HG02885 (cell line): ENCODE results near the gene RPS6KA4.

Experiments
- ATAC-seq: cut with Tn5 transposase; IDR thresholded peaks from one replicate; pipeline ENCODE4 v1.9.1; 2021; ENCODE audit warnings: mild to moderate bottlenecking; ENCODE audit not compliant: unreplicated experiment, poor library complexity

Gene RPS6KA4

GRCh38 chr11:64344787-64345186 lies 14.2 kb upstream of the RPS6KA4 start:
- no peak for ATAC-seq

GRCh38 chr11:64347193-64347867 lies 11.6 kb upstream of the RPS6KA4 start:
- ATAC-seq: no peak

DNA sequence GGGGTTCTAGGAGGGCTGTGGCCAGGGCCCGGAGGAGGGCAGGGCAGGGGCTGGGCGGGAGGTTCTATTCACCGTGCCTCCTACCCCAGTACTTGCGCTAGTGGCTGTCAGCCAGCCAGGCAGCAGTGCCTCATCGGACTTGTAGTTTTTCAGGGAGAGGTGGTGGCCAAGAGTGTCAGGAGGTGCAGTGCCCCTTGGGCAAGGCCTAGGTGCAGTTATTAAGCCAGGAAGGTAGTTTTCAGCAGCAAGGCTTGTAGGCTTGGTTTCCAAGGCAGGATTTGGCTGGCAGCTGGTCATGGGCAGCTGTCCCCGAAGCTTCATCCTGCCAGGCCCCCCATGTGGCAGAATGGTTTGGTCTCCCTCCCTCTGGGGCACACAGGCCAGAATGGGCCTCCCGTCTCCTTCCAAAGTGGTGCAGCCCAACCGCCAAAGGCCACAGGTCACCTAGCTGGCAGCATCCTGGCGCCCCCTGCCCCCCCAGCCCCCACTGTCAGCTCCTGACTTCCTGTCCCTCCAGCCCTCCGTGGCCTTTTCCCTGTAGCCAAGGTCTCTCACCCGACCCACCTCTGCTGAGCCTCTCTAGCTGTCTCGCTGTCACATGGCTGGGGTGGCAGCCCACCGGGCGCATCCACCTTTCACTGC lies 10.5 kb upstream of the RPS6KA4 start:
- ATAC-seq: no peak

GRCh38 chr11:64349025-64349387 lies 10.0 kb upstream of the RPS6KA4 start:
- no peak for ATAC-seq

DNA sequence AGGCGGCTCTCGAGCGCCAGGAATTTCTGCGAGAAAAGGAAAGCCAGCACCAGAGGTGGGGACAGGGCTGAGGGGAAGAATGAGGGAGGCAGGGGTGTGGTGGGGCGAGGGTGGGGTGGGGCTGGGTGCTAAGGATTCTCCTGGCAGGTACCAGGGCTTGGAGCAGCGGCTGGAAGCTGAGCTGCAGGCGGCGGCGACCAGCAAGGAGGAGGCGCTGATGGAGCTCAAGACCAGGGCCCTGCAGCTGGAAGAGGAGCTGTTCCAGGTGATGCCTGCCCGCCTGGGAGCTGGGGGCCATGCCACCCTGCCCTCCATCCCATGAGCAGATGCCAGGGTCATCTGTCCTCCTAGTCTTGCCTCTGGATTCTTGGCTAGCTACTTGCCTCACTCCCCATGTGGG lies 9.6 kb upstream of the RPS6KA4 start:
- ATAC-seq: no peak

- ATAC-seq: no peak
These were observed 7.8 kb upstream of the RPS6KA4 start for GRCh38 chr11:64351136-64351631.

DNA sequence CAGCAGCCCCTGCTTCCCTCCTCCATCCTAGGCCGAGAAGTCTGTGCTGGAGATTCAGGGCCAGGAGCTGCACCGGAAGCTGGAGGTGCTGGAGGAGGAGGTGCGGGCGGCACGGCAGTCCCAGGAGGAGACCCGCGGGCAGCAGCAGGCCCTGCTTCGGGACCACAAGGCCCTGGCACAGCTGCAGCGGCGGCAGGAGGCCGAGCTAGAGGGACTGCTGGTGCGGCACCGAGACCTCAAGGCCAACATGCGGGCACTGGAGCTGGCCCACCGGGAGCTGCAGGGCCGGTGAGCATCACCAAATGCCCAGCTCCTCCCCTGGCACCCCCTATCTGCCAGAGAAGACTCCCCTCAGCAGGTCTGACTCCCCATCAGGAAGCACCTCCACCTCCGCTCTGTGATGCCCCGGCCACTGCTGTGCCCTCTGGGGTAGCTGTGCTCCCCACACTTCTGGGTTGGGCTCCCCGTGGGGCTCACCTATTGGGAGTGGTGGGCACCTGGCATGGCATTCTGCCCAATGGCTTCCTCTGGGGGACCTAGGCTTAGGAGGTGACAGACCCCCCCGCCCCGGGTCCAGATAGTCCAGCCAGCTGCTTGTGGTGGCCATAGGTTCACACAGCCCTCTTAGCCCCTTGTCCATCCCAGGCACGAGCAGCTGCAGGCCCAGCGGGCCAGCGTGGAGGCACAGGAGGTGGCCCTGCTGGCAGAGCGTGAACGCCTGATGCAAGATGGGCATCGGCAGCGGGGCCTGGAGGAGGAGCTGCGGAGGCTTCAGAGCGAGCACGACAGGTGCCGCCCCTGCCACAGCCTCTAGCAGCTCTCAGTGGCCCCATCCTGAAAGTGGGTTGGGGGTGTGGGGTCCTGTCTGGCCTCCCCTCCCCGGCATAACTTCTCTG lies 6.6 kb upstream of the RPS6KA4 start:
- no peak for ATAC-seq

DNA sequence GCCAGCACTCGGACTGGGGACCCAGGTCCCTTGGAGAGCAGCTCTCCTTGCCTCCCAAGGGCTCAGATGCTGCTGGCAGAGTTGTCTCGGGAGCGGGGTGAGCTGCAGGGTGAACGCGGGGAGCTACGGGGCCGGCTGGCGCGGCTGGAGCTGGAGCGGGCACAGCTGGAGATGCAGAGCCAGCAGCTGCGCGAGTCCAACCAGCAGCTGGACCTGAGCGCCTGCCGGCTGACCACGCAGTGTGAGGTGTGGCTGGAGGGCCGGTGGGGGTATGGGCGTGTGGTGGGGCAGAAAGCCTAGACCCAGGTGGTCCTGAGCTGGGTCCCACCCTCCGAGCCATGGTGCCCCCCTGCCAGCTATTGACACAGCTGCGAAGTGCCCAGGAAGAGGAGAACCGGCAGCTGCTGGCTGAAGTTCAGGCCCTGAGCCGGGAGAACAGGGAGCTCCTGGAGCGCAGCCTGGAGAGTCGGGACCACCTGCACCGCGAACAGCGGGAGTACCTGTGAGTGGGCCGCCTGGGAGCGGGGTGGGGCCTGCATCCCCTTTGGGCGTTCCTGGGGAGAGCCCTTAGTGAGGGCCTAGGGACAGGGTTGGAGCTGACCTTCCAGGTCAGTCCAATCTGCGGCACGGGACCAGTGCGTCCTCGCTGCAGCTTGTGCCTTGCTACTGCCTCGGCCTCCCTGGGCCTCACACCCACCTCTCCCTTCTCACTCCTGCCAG lies 5.8 kb upstream of the RPS6KA4 start:
- ATAC-seq: no peak

- ATAC-seq: no peak
These were observed 5.1 kb upstream of the RPS6KA4 start for GRCh38 chr11:64353715-64354506.

DNA sequence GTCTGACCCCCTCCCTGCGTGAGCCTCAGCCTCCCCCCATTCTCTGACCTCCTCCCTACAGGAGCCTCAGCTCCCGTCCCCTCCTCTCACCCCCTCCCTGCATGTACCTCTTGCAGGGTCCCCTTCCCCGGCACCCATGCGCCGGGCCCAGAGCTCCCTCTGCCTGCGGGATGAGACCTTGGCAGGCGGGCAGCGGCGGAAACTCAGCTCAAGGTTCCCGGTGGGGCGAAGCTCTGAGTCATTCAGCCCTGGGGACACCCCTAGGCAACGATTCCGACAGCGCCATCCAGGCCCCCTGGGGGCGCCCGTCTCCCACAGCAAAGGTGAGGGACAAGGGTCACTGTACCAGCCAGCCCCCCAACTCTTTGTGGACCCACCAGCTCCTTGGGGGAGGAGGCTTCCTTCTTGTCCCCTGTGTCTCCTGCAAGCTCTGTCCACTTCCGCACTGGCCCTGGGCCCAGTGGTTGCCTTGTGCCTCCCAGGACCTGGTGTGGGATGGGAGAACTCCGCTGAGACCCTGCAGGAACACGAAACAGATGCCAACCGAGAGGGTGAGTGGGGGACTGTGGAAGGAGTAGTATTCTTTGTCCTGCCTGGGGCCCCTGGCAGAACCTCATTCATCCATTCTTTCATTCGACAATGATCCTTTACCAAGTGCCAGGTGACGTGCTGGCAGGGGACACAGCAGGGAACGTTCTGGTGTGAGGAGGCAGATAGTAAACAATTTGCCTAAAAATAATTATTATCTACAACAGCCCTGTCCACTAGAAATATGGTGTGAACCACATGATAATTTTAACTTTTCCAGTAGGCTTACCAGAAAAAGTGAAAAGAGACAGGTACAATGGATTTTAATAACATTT lies 3.7 kb upstream of the RPS6KA4 start:
- no peak for ATAC-seq

- ATAC-seq: no peak
These were observed 2.2 kb upstream of the RPS6KA4 start for GRCh38 chr11:64356498-64357411.

- ATAC-seq: no peak
These were observed 1.5 kb upstream of the RPS6KA4 start for GRCh38 chr11:64357446-64357845.

GRCh38 chr11:64357904-64358535 lies 942 bp upstream of the RPS6KA4 start:
- no peak for ATAC-seq

DNA sequence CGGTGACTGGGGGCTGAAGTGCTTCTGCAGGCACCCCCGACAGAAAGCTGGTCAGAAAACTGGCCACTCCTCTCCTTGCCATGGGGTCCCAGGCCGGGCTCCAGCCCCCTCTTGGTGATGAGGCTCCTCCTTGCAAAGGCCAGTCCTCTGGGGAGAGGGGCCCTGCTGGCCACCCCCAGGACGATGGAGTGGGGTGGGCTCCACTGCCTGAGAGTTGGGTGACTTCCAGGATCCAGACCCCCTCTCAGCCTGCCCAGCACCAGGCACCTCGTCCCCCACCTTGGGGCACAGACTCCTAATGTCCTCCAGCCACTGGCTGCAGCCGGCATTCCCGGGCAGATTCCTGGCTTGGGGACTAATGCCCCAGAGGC lies 441 bp upstream of the RPS6KA4 start:
- no peak for ATAC-seq

DNA sequence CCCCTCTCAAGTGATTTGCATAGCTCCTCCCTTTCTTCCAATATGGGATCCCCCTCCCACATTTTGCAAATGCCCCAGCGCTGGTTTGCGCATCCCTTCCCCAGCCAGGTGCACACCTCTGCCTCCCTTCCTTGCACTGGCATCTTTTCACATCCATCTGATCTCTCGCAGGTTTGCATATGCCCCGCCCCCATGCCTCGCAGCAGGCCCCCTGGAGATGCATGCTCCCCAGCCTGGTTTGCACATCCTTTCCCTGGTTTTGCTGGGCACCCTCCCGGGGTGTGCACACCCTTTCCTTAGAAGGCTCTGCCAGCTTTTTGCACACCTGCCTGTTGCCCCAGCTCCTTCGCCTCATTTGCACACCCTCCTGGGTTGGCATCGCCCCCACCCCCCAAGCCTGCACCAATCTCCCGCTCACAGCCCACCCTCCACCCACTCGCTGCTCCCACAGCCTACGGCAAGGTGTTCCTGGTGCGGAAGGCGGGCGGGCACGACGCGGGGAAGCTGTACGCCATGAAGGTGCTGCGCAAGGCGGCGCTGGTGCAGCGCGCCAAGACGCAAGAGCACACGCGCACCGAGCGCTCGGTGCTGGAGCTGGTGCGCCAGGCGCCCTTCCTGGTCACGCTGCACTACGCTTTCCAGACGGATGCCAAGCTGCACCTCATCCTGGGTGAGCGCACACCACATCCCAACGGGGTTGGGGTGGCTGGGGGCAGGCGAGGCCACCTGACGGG lies 917 bp downstream of the RPS6KA4 start:
- ATAC-seq: no peak

DNA sequence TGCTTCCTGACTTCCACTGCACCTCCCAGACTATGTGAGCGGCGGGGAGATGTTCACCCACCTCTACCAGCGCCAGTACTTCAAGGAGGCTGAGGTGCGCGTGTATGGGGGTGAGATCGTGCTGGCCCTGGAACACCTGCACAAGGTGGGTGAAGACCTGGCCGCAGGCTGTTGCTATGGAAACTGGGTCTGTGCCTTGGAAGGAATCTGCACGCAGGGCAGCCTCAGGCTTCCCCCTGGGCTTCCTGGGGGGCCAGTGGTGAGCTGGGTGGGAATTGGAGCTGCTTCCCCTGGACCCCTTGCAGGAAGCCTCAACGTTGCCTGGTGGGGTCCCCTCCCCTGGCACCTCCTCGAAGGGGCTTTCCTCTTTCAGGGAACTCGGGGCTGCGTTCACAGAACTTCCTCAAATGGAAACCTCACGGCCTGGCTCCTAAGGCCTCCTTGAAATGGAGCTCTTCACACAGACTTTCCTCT lies 1.5 kb downstream of the RPS6KA4 start:
- no peak for ATAC-seq

DNA sequence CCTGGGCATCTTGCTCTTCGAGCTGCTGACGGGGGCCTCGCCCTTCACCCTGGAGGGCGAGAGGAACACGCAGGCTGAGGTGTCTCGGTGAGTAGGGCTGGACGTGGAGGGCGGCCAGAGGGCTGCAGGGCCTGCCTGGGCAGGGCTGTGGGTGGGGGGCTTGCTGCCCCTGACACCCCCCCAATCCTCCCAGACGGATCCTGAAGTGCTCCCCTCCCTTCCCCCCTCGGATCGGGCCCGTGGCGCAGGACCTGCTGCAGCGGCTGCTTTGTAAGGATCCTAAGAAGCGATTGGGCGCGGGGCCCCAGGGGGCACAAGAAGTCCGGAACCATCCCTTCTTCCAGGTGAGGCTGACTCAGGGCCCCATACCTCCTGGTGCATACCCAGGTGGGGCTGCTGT lies 2.7 kb downstream of the RPS6KA4 start:
- ATAC-seq: no peak
